K562 (cell line): ENCODE measurements around the gene ESRRG. TPM values are rescaled to one million over a fixed set of nuclear protein-coding genes. Genes with fewer than 3 reads are reported as not detected.

Source experiments
- ATAC-seq: fragments of 200-7000 bp; cut with Tn5 transposase; 3 replicates; pipeline ENCODE4 v1.9.1; 2020; ENCODE audit warnings: moderate library complexity
- BruUV-seq: library from RNA; stranded (reverse); fragments of 400-500 nt; replicated peaks from 2 replicates; lab custom pipeline; 2021; lab: Mats Ljungman, UMichigan
- CTCF ChIA-PET: fragments of 300-600 bp; formaldehyde crosslinking; extraction: SDS; loops from one replicate; lab custom pipeline; 2021; ENCODE audit warnings: low intra/inter-chr PET ratio; lab: Yijun Ruan, JAX
- POLR2A ChIA-PET: fragments of 300-600, 350-650 bp; sonication (Branson Sonifier 250); formaldehyde crosslinking; extraction: SDS; loops from one replicate; lab custom pipeline; 2021; ENCODE audit warnings: antibody characterized with exemption, inconsistent platforms; lab: Yijun Ruan, JAX
- DNase-seq, 4 experiments: peaks; one replicate each; pipeline versions ENCODE4 v3.0.0 to v3.0.0-alpha.2; 2011 to 2018; ENCODE audit warnings: low spot score in 3 of 4, mixed read lengths in 3 of 4; ENCODE audit errors: extremely low read depth in 1 of 4
- FAIRE-seq: peaks from 2 replicates; lab custom pipeline; 2011; peaks lifted over from hg19 to GRCh38; lab: Jason Lieb, UNC
- H2AFZ ChIP-seq: 2 replicates; pipeline ENCODE4 v1.6.0; 2011; ENCODE audit warnings: low read depth, low read length, control low read depth, inconsistent platforms
- H3K27ac ChIP-seq: fragments of 200-600 bp; 3 replicates; pipeline ENCODE4 v1.8.0; 2011; ENCODE audit warnings: low read depth, mild to moderate bottlenecking, control low read depth, inconsistent platforms, low read length, moderate library complexity, mixed read lengths; ENCODE audit errors: extremely low read depth
- H3K27me3 ChIP-seq, 2 experiments: fragments of 300-600 bp in 1 of 2; 2 replicates in 1 of 2; 3 replicates in 1 of 2; pipeline versions ENCODE4 v1.6.0 to v1.8.0; 2011; ENCODE audit warnings: inconsistent platforms in 2 of 2, low read length in 2 of 2, mild to moderate bottlenecking in 1 of 2, mixed read lengths in 1 of 2, moderate library complexity in 1 of 2; ENCODE audit not compliant: control insufficient read depth in 2 of 2, insufficient read depth in 2 of 2
- H3K36me3 ChIP-seq: fragments of 300-600 bp; 3 replicates; pipeline ENCODE4 v1.8.0; 2011; ENCODE audit warnings: mild to moderate bottlenecking, low read length, inconsistent platforms; ENCODE audit not compliant: control insufficient read depth, insufficient read depth
- H3K4me1 ChIP-seq, 2 experiments: fragments of 200-600 bp in 1 of 2; replicated peaks in 1 of 2; 2 replicates in 1 of 2; 3 replicates in 1 of 2; pipeline versions ENCODE4 v1.5.1 to v1.8.0; 2011; ENCODE audit warnings: inconsistent platforms in 2 of 2, low read length in 2 of 2, mild to moderate bottlenecking in 1 of 2, mixed read lengths in 1 of 2, moderate library complexity in 1 of 2; ENCODE audit not compliant: control insufficient read depth in 2 of 2, insufficient read depth in 2 of 2
- H3K4me2 ChIP-seq: 2 replicates; pipeline ENCODE4 v1.6.1; 2011; ENCODE audit warnings: low read length, control low read depth, inconsistent platforms, mixed read lengths; ENCODE audit not compliant: insufficient read depth
- H3K4me3 ChIP-seq: fragments of 200-600 bp; sonication (generic), shearing (Covaris generic); 2 replicates; pipeline ENCODE4 v1.5.1; 2016; ENCODE audit warnings: control low read depth, inconsistent platforms
- H3K79me2 ChIP-seq: fragments of 200-600 bp; 3 replicates; pipeline ENCODE4 v1.8.0; 2011; ENCODE audit warnings: low read length, inconsistent platforms; ENCODE audit not compliant: control insufficient read depth, insufficient read depth
- H3K9ac ChIP-seq, 2 experiments: 2 replicates each; pipeline versions ENCODE4 v1.6.0 to v1.6.1; 2011; ENCODE audit warnings: low read depth in 2 of 2, low read length in 2 of 2, control low read depth in 1 of 2, inconsistent platforms in 1 of 2, mild to moderate bottlenecking in 1 of 2, mixed read lengths in 1 of 2; ENCODE audit not compliant: insufficient read depth in 1 of 2
- H3K9me1 ChIP-seq: one replicate; pipeline ENCODE4 v1.6.0; 2011; ENCODE audit warnings: inconsistent platforms, mild to moderate bottlenecking, low read length, moderate library complexity; ENCODE audit not compliant: control insufficient read depth, insufficient read depth
- H3K9me3 ChIP-seq: replicated peaks from 2 replicates; pipeline ENCODE4 v1.5.1; 2011; ENCODE audit warnings: low read depth, low read length, inconsistent platforms; ENCODE audit not compliant: control insufficient read depth, insufficient read depth
- H4K20me1 ChIP-seq: replicated peaks from 2 replicates; pipeline ENCODE4 v1.6.1; 2011; ENCODE audit warnings: low read length, inconsistent platforms, mixed read lengths; ENCODE audit not compliant: control insufficient read depth, insufficient read depth
- ATF1 ChIP-seq, 2 experiments: fragments of 450-650 bp in 1 of 2; IDR thresholded peaks; 2 replicates each; pipeline ENCODE4 v1.6.1; 2016; ENCODE audit warnings: missing compliant biosample characterization in 1 of 2, missing genetic modification characterization in 1 of 2
- CBX2 ChIP-seq: fragments of 200-600 bp; sonication (generic); IDR thresholded peaks from one replicate; pipeline ENCODE4 v1.6.1; 2012; ENCODE audit warnings: mild to moderate bottlenecking, low read length, inconsistent platforms; ENCODE audit not compliant: insufficient read depth, poor library complexity, severe bottlenecking
- EWSR1 ChIP-seq: fragments of 450-650 bp; IDR thresholded peaks from 2 replicates; pipeline ENCODE4 v1.6.1; 2018; ENCODE audit warnings: borderline replicate concordance, mild to moderate bottlenecking, low read depth, moderate library complexity; ENCODE audit not compliant: partially characterized antibody
- GATAD2A ChIP-seq: fragments of 450-650 bp; IDR thresholded peaks from 2 replicates; pipeline ENCODE4 v1.6.1; 2017
- HDAC1 ChIP-seq, 2 experiments: fragments of 450-650 bp; IDR thresholded peaks; 2 replicates each; pipeline ENCODE4 v1.6.1; 2016 to 2017; ENCODE audit warnings: inconsistent platforms in 1 of 2, mild to moderate bottlenecking in 1 of 2, moderate library complexity in 1 of 2
- MCM5 ChIP-seq: fragments of 450-650 bp; IDR thresholded peaks from 2 replicates; pipeline ENCODE4 v1.6.1; 2016; ENCODE audit warnings: low read depth
- MED1 ChIP-seq: sonication (generic); formaldehyde crosslinking; IDR thresholded peaks from 2 replicates; pipeline ENCODE4 v1.8.1; 2023; ENCODE audit warnings: missing genetic modification reagents, borderline replicate concordance
- PTBP1 ChIP-seq: fragments of 200-400 bp; formaldehyde crosslinking; IDR thresholded peaks from 2 replicates; pipeline ENCODE4 v1.6.1; 2017; ENCODE audit warnings: low read depth, low read length
- SMC3 ChIP-seq: conservative IDR thresholded peaks from 2 replicates; pipeline ENCODE4 v1.6.1; 2011; ENCODE audit warnings: low read depth, low read length, improper control_type of control experiment; ENCODE audit not compliant: insufficient read depth
- SRSF3 ChIP-seq: fragments of 200-400 bp; formaldehyde crosslinking; IDR thresholded peaks from 2 replicates; pipeline ENCODE4 v1.6.1; 2016; ENCODE audit warnings: mild to moderate bottlenecking, low read length, moderate library complexity; ENCODE audit not compliant: insufficient read depth
- STAT5B ChIP-seq: fragments of 250-450 bp; sonication (Bioruptor Pico); IDR thresholded peaks from 2 replicates; pipeline ENCODE4 v1.8.0; 2021; ENCODE audit warnings: mild to moderate bottlenecking, inconsistent platforms
- WGBS: fragments of 100-300 bp; shearing (Covaris generic); methylation state at CpG from one replicate; pipeline ENCODE4 v1.1.6; 2016; ENCODE audit warnings: low coverage, mixed read lengths; ENCODE audit not compliant: insufficient coverage; ENCODE audit errors: missing lambda C conversion rate; 5-methylcytosine and 5-hydroxymethylcytosine counted together
- in situ Hi-C: fragments of 300-500 bp; cut with MboI; formaldehyde crosslinking; loops from 4 replicates; pipeline ENCODE4 v1.15.0; 2018; ENCODE audit warnings: inconsistent platforms, mixed read lengths
- intact Hi-C: fragments of 100-400 bp; cut with micrococcal nuclease; formaldehyde crosslinking; loops from 2 replicates; pipeline ENCODE4 v1.14.2; 2022
- polyA plus RNA-seq, 8 experiments: library from polyadenylated mRNA; depleted of rRNA in 4 of 8; stranded (reverse) in 5 of 8; unstranded in 3 of 8; fragments of >200 nt; fragmentation: Nextera tagmentation in 2 of 8; fragmentation: Illumina TruSeq in 1 of 8; extraction: Ambion mirVana in 2 of 8; extraction: Trizol in 1 of 8; gene quantifications; 2 replicates each; pipeline versions ENCODE4 v1.2.1 to v1.2.3, GENCODE V29; 2011 to 2014; ENCODE audit warnings: inconsistent platforms in 1 of 8, missing spikeins in 1 of 8
- total RNA-seq, 7 experiments: library from RNA; depleted of rRNA in 6 of 7; stranded (reverse); fragments of >200 nt in 6 of 7; fragmentation: Illumina TruSeq in 2 of 7; extraction: Trizol in 2 of 7; gene quantifications; 2 replicates each; pipeline versions ENCODE4 v1.2.1 to v1.2.3, GENCODE V29; 2011 to 2021; ENCODE audit warnings: low replicate concordance in 1 of 7
- TF ChIP-seq, protein P1 (sequence below): IDR thresholded peaks from 2 replicates; pipeline ENCODE4 v1.6.1; 2012; ENCODE audit warnings: low read depth, low read length, improper control_type of control experiment, borderline replicate concordance
- TF ChIP-seq, protein P2 (sequence below): IDR thresholded peaks from 2 replicates; pipeline ENCODE4 v1.6.1; 2016; ENCODE audit warnings: missing genetic modification characterization, missing compliant biosample characterization
- TF ChIP-seq, protein P3 (sequence below): fragments of 450-650 bp; IDR thresholded peaks from 2 replicates; pipeline ENCODE4 v1.6.1; 2016; ENCODE audit warnings: missing biosample characterization, missing genetic modification characterization

Gene ESRRG
- total and polyA plus RNA-seq, 9 of the 15 experiments (the other 6 are each of a cell fraction or from before 2014, with no cell fraction given), result not detected

DNA sequence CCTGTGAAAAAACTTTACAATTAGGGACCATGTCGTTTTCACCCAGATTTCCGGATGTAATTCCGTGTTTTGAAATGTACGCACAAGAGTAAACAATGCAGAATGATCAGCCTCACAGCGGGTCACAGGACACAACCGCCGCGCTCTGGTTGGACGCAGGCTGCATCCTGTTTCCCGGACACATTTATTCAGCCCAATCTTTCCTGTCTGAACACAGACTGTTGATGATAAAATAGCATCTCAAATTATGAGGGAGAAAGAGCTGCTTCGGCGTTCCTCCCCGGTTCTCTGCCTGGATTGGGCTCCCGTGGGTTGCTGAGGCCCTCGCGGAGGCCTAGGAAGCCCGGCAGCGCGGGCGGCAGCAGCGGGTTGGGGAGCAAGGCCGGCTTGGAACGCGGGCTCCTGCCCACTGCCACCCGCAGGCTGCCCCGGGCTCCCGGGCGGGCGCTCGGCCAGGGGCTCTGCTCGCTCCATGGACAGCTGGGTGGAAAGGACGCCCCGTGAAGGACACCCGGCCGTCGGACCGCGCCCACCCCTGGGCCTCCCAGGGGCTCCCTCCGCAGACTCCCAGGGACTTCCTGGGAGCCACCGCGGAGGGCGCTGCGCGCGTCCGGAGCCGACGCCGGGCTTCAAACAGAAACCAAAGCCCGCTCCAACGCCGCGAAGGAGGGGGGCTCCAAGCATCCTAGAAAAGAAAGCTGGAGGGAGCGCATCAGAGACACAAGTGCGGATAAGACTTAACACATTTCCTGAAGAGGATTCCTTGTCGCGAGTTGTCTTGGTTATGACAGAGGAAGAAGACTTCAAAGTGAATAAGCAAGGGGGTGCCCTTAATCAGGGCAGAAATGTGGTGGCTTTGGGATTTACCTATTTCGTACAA is 122.3 kb downstream of the ESRRG start (continued):
- no peak for TF ChIP-seq ATF1 (CRISPR knock-in tag; IDR thresholded peaks at IDR 0.05)
- TF ChIP-seq ATF1 (tag; IDR thresholded peaks at IDR 0.05), result no peak
- TF ChIP-seq, protein P1, sequence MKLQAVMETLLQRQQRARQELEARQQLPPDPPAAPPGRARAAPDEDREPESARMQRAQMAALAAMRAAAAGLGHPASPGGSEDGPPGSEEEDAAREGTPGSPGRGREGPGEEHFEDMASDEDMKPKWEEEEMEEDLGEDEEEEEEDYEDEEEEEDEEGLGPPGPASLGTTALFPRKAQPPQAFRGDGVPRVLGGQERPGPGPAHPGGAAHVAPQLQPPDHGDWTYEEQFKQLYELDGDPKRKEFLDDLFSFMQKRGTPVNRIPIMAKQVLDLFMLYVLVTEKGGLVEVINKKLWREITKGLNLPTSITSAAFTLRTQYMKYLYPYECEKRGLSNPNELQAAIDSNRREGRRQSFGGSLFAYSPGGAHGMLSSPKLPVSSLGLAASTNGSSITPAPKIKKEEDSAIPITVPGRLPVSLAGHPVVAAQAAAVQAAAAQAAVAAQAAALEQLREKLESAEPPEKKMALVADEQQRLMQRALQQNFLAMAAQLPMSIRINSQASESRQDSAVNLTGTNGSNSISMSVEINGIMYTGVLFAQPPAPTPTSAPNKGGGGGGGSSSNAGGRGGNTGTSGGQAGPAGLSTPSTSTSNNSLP, result no peak
- TF ChIP-seq, all 486 proteins: peak for 2

DNA sequence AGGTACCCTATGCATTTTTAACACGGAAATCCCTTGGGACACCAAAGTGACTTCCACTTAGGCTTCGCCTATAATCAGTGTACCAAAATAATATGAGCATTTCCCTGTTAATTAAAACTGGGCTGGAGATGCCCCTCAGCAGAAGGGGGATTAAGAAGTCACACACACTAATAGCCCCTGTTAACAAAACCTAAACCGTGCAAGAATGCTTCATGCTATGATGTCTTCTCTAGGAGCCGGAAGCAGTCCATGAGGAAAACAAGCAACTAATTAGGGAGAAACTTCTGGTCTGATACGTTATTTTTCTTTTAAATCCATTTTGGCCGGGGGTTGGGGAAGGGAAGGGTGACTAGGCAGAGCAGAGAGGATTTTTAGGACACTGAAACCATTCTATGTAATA is 123.4 kb downstream of the ESRRG start:
- FAIRE-seq, result no peak
- ChIA-PET CTCF (no interaction called here), POLR2A (no interaction called here)
- Histone ChIP-seq H3K79me2 (no peaks in the 10 kb centered on the region), H3K27ac (no peak overlapping the region), H3K4me2 (no peak overlapping the region), H3K9me1 (no peaks in the 10 kb centered on the region), H2AFZ (no peak overlapping the region), H4K20me1 (no peaks in the 10 kb centered on the region), H3K4me1 (peaks cover 0 to 4% of the 10 kb centered on the region in 2 experiments; a peak in 1 of 5 replicates), H3K9me3 (no peaks in the 10 kb centered on the region; the same call in 1 of the 2 replicates), H3K36me3 (no peaks in the 10 kb centered on the region), H3K27me3 (no peaks in the 10 kb centered on the region), H3K9ac (no peak overlapping the region), H3K4me3 (no peak overlapping the region)
- intact Hi-C loops, result no loop called here
- in situ Hi-C loops, result no loop called here
- WGBS, result 2% methylated on average over 6 of the region's 6 CpGs
- no peak for ATAC-seq
- DNase-seq, result no peak
- BruUV-seq, result no TSS peak
- TF ChIP-seq GATAD2A, result no peak
- TF ChIP-seq HDAC1 (IDR thresholded peaks at IDR 0.05), result no peak
- no peak for TF ChIP-seq SRSF3
- TF ChIP-seq PTBP1, result no peak
- no peak for TF ChIP-seq STAT5B (CRISPR knock-in tag)
- TF ChIP-seq MCM5, result no peak
- no peak for TF ChIP-seq MED1 (CRISPR knock-in tag)
- TF ChIP-seq, protein P2, sequence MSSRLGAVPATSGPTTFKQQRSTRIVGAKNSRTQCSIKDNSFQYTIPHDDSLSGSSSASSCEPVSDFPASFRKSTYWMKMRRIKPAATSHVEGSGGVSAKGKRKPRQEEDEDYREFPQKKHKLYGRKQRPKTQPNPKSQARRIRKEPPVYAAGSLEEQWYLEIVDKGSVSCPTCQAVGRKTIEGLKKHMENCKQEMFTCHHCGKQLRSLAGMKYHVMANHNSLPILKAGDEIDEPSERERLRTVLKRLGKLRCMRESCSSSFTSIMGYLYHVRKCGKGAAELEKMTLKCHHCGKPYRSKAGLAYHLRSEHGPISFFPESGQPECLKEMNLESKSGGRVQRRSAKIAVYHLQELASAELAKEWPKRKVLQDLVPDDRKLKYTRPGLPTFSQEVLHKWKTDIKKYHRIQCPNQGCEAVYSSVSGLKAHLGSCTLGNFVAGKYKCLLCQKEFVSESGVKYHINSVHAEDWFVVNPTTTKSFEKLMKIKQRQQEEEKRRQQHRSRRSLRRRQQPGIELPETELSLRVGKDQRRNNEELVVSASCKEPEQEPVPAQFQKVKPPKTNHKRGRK (tag), result no peak
- no peak for TF ChIP-seq CBX2
- no peak for TF ChIP-seq SMC3
- TF ChIP-seq, protein P3, sequence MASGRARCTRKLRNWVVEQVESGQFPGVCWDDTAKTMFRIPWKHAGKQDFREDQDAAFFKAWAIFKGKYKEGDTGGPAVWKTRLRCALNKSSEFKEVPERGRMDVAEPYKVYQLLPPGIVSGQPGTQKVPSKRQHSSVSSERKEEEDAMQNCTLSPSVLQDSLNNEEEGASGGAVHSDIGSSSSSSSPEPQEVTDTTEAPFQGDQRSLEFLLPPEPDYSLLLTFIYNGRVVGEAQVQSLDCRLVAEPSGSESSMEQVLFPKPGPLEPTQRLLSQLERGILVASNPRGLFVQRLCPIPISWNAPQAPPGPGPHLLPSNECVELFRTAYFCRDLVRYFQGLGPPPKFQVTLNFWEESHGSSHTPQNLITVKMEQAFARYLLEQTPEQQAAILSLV (tag), result no peak
- TF ChIP-seq EWSR1, result no peak
